GM13976 (cell line): ENCODE results near the gene ATP2C2.

Experiments used
- DNase-seq: peaks from one replicate; pipeline ENCODE4 v3.0.0; 2012; ENCODE audit warnings: low spot score
- CTCF ChIP-seq: IDR thresholded peaks from 2 replicates; pipeline ENCODE4 v1.5.1; 2012; ENCODE audit warnings: borderline replicate concordance, mild to moderate bottlenecking; ENCODE audit not compliant: insufficient read depth; ENCODE audit errors: extremely low read depth, missing control alignments, control extremely low read depth
- in situ Hi-C: fragments of 300-500 bp; cut with MboI; formaldehyde crosslinking; loops from one replicate; pipeline ENCODE4 v1.12.0; 2022; ENCODE audit warnings: low sequenced_read_pairs, mixed read lengths, inconsistent platforms; ENCODE audit not compliant: unreplicated experiment

Gene ATP2C2

GRCh38 chr16:84370723-84371552 lies 2.6 kb downstream of the ATP2C2 start:
- in situ Hi-C loops, result no loop called here
- DNase-seq, result no peak

DNA sequence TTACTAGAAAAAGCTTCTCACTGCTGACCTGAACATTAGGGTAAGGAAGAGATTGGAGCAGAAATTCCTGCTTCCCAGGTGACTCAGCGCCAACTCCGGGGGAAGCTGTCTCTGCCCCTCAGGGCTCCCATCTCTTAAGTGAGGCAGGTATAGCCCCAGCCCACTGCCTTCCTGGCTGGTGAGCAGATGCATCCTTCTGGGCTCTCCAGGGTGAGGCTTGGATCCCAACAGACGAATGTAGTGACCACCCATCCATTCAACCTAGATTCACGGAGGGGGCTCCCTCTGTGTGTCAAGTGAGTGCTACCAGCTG lies 3.2 kb downstream of the ATP2C2 start:
- DNase-seq, result no peak
- no peak for TF ChIP-seq CTCF
- in situ Hi-C loops, result no loop called here

More at GRCh38 chr16:84370723-84371552, 2.6 kb downstream of the ATP2C2 start:
- TF ChIP-seq CTCF, result no peak

DNA sequence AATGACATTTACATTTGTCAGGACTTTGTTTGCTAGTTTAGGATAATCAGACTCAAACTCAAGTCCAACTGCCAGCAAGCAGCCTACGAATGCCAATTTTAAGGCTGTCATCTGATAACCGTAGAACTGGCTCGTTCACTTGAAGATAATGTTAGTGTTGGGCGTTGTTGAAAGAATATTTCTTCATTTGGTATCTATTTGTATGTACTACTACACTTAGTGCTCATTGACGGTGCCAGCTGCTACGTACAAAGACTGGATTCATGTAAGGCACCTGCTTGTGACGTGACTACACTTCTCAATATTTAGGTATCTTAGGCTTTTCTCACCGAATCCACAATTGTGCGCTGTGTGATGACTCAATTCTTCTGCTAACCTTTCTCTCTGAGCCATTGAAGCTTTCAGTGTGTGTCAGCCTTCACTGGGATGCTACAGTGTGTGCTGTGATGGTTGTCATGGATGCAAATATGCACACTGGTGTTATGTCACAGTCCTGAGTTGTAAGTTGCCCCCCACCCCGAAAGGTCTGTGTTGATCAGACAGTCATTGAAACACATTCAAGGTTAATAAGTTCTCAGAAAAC lies 5.7 kb downstream of the ATP2C2 start:
- in situ Hi-C loops, result no loop called here
- no peak for DNase-seq

GRCh38 chr16:84378099-84378498 lies 9.8 kb downstream of the ATP2C2 start:
- no peak for DNase-seq
- in situ Hi-C loops, result no loop called here
- no peak for TF ChIP-seq CTCF

More for the DNA sequence above, 5.7 kb downstream of the ATP2C2 start:
- TF ChIP-seq CTCF, result no peak

- in situ Hi-C loops, result no loop called here
- TF ChIP-seq CTCF, result no peak
- DNase-seq, result no peak
These were observed 10.2 kb downstream of the ATP2C2 start for GRCh38 chr16:84378567-84378966.

GRCh38 chr16:84379008-84379708 lies 10.8 kb downstream of the ATP2C2 start:
- no peak for DNase-seq
- no peak for TF ChIP-seq CTCF
- in situ Hi-C loops, result no loop called here
